Measurements from ENCODE around the gene PDCL3. TPM values are rescaled to one million over a fixed set of nuclear protein-coding genes. Genes with fewer than 3 reads are reported as not detected.

The PDCL3 gene
- total RNA-seq: 10 to 100 TPM; 22.4 to 31.5 (median 28.1) TPM

DNA sequence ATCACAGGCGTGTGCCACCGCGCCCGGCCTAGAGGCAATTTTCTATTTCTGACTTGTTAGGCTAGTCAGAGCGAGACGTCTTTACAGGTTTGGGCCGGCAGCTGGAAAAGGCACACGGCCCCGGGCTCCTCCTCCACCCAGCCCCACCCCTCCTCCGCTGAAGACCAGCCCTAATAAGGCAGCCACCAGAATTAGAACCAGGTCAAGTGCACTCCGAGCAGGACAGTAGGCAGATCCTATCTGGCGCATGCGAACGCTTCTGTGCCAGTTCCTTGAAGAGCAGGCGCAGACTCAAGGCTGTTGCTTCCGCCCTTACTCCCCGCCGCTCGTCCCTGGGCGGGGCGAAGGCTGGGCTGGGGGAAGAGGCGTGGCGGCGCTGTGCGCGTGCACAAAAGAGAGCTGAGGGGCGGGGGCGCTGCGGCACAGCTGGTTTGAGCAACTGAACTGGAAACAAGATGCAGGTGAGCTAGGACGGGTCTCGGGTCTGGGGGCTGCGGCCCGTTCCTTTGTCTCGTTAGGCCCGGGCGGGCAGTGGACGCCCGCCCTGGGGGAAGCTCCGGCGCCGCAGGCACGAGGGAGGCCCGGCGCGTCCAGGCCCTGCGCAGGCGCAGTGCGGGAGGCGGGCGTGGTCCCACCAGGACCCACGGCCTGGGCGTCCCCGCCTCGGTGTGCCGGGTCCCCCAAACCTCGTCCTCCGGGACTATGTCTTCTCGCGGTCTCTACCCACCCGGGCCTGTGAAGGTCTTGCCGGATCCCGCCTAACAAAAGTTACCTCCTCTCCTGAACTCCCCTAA, at the start of gene PDCL3:
PDCL3 (plus strand) TSS at position 381 of the 794 bp plus-strand sequence; CDS start at position 456, 75 bp downstream.
- H3K27me3 ChIP-seq: no peaks in the 10 kb centered on the region
- DNase-seq: peak; percentile 86
- peak in 3 of 4 donors; percentile 30 to 81 (median 40) for TF ChIP-seq POLR2A (IDR thresholded peaks at IDR 0.05)
- TF ChIP-seq, protein P1, sequence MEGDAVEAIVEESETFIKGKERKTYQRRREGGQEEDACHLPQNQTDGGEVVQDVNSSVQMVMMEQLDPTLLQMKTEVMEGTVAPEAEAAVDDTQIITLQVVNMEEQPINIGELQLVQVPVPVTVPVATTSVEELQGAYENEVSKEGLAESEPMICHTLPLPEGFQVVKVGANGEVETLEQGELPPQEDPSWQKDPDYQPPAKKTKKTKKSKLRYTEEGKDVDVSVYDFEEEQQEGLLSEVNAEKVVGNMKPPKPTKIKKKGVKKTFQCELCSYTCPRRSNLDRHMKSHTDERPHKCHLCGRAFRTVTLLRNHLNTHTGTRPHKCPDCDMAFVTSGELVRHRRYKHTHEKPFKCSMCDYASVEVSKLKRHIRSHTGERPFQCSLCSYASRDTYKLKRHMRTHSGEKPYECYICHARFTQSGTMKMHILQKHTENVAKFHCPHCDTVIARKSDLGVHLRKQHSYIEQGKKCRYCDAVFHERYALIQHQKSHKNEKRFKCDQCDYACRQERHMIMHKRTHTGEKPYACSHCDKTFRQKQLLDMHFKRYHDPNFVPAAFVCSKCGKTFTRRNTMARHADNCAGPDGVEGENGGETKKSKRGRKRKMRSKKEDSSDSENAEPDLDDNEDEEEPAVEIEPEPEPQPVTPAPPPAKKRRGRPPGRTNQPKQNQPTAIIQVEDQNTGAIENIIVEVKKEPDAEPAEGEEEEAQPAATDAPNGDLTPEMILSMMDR (IDR thresholded peaks at IDR 0.05): peak in 3 of 6 experiments; percentile 7 to 18 (median 10)
- intact Hi-C loops (cut with DNase I): no loop called here
- H3K4me3 ChIP-seq: peak within 1 kb of the TSS; percentile 58 to 86 (median 84)
- H3K36me3 ChIP-seq: peaks cover 5 to 17% (median 7%) of the 10 kb centered on the region in 3 donors
- 0% methylated on average over 7 to 9 of the region's 62 CpGs for WGBS, 2 donors
- peaks cover 7 to 43% (median 10%) of the 10 kb centered on the region in 3 donors for H3K4me1 ChIP-seq
- H3K9me3 ChIP-seq: no peaks in the 10 kb centered on the region
- H3K27ac ChIP-seq: peak within 1 kb of the TSS; percentile 91 to 97 (median 95)

DNA sequence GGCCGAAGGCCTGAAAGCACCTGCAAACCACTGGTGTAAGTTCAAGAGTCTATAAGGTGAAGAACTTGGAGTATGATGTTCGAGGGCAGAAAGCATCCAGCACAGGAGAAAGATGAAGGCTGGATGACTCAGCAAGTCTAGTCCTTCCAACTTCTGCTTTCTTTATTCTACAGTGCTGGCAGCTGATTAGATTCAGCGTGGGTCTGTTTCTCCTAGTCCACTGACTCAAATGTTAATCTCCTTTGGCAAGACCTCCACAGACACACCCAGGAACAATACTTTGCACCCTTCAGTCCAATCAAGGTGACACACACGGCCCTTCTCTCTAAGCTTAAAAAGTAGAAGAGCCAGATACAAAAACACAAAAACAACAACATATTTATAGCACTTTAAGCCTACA, 49.1 kb upstream of the PDCL3 start:
- TF ChIP-seq, protein P1 (IDR thresholded peaks at IDR 0.05): no peak
- TF ChIP-seq POLR2A (IDR thresholded peaks at IDR 0.05): no peak
- DNase-seq: no peak
- no peaks in the 10 kb centered on the region for H3K9me3 ChIP-seq
- H3K27ac ChIP-seq: no peak overlapping the region
- no peaks in the 10 kb centered on the region for H3K27me3 ChIP-seq
- H3K36me3 ChIP-seq: no peaks in the 10 kb centered on the region
- 40% methylated on average over 4 of the region's 4 CpGs for WGBS, 2 donors
- H3K4me3 ChIP-seq: no peak overlapping the region
- peaks cover 0 to 3% (median 0%) of the 10 kb centered on the region in 3 donors for H3K4me1 ChIP-seq
- intact Hi-C loops (cut with DNase I): no loop called here

DNA sequence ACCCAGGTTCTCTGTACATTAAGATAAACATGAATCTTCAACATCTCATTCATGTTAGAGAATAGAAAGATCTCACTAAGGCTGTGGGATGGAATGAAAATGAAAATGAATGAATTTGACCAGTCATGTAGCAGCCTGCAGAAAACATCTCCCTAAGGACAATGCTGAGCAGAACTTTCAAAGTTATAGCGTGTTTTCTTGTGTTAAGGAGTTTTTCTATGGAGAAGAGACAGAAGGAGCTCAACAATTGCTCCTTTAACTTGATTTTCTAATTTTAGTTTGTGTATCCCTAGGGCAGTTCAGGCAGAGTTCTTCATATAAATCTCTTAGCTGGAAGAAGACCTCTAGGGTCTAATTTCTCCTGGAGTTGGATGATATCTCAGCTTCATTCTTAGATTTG, 45.2 kb upstream of the PDCL3 start:
- Histone ChIP-seq H3K4me3 (no peak overlapping the region), H3K27ac (no peak overlapping the region), H3K27me3 (no peaks in the 10 kb centered on the region), H3K4me1 (peaks cover 0 to 3% (median 0%) of the 10 kb centered on the region in 3 donors), H3K9me3 (no peaks in the 10 kb centered on the region), H3K36me3 (no peaks in the 10 kb centered on the region)
- no peak for DNase-seq
- intact Hi-C loops (cut with DNase I): no loop called here
- 59 to 71% methylated on average over 1 of the region's 1 CpG for WGBS, 2 donors
- TF ChIP-seq, protein P1 (IDR thresholded peaks at IDR 0.05): no peak
- TF ChIP-seq POLR2A (IDR thresholded peaks at IDR 0.05): no peak

DNA sequence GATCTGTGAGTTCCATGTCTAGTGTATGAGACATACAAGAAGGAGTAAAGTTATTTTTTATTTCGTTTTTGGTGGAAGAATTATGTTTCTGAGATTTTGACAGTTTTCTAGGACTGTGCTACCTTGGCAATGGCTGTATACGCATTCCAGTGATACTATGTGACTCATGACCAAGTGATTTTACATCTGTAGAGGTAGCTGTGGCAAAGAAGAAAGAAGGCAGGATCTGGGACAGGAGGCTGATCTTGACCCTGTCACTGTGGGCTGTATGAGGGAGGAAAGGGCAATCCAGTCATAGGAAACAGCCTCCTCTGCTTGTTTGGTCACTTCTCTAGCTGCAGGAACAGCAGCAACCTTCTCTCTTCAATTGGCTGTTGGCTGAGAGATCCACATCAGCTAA, 44.0 kb upstream of the PDCL3 start:
- Histone ChIP-seq H3K9me3 (no peaks in the 10 kb centered on the region), H3K4me1 (peaks cover 0 to 1% (median 0%) of the 10 kb centered on the region in 3 donors), H3K27ac (no peak overlapping the region), H3K27me3 (no peaks in the 10 kb centered on the region), H3K4me3 (no peak overlapping the region), H3K36me3 (no peaks in the 10 kb centered on the region)
- 47 to 52% methylated on average over 2 of the region's 2 CpGs for WGBS, 2 donors
- intact Hi-C loops (cut with DNase I): no loop called here
- no peak for DNase-seq
- no peak for TF ChIP-seq POLR2A (IDR thresholded peaks at IDR 0.05)
- TF ChIP-seq, protein P1 (IDR thresholded peaks at IDR 0.05): no peak

DNA sequence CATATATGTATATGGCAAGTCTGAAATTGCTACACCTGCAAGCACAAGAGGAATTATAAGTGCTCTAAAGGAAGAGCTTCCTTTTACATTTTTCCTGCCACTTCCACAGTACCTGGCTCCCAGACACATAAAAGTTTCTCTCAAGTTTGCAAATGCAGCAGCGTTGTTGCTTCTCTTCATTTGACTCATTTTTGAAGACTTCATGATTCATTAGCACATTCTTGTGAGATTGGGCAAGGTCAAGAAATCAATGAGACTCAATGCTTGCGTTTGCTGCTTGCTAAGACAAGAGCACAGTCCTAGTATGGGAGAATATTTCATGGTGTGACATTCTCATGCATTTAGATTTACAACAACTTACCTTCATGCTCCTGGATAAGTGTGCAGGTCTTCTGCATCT, 42.6 kb upstream of the PDCL3 start:
- 40 to 77% methylated on average over 2 of the region's 2 CpGs for WGBS, 2 donors
- H3K9me3 ChIP-seq: no peaks in the 10 kb centered on the region
- no peak for DNase-seq
- no peaks in the 10 kb centered on the region for H3K4me1 ChIP-seq
- no peak overlapping the region for H3K4me3 ChIP-seq
- no peaks in the 10 kb centered on the region for H3K27me3 ChIP-seq
- intact Hi-C loops (cut with DNase I): no loop called here
- no peak overlapping the region for H3K27ac ChIP-seq
- H3K36me3 ChIP-seq: no peaks in the 10 kb centered on the region
- no peak for TF ChIP-seq POLR2A (IDR thresholded peaks at IDR 0.05)
- TF ChIP-seq, protein P1 (IDR thresholded peaks at IDR 0.05): no peak

Data from esophagus squamous epithelium (tissue), 5 donors.